Measurements from ENCODE around the gene CYB5R4.

DNA sequence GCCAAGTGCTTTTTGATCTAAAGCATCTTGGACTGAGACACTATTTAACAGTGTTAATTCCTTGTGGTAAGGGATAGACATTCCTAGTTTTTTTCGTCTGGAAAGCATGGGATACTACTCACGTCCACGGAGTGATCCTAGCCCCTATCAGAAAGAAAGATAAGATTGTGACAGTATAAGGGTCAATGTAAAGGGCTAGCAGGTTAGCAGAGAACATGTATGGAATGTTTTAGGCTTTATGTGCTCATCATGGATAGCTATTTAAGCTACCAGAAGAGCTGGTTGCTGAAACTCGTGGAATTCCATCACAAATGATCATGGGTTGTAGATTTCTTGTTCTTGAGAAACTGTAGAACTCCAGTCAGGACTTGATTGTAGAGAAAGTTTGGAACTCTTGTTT lies 32.1 kb downstream of the CYB5R4 start:
- TF ChIP-seq, protein P1, sequence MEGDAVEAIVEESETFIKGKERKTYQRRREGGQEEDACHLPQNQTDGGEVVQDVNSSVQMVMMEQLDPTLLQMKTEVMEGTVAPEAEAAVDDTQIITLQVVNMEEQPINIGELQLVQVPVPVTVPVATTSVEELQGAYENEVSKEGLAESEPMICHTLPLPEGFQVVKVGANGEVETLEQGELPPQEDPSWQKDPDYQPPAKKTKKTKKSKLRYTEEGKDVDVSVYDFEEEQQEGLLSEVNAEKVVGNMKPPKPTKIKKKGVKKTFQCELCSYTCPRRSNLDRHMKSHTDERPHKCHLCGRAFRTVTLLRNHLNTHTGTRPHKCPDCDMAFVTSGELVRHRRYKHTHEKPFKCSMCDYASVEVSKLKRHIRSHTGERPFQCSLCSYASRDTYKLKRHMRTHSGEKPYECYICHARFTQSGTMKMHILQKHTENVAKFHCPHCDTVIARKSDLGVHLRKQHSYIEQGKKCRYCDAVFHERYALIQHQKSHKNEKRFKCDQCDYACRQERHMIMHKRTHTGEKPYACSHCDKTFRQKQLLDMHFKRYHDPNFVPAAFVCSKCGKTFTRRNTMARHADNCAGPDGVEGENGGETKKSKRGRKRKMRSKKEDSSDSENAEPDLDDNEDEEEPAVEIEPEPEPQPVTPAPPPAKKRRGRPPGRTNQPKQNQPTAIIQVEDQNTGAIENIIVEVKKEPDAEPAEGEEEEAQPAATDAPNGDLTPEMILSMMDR (conservative IDR thresholded peaks at IDR 0.05 in 1 of 2, IDR thresholded peaks at IDR 0.05 in 1 of 2; ENCODE audit: extremely low read depth in 1 of 2, insufficient read depth in 1 of 2, low read depth in 1 of 2, low read length in 2 of 2) = no peak
- no peak for TF ChIP-seq EZH2 (IDR thresholded peaks at IDR 0.05; ENCODE audit: borderline replicate concordance, low read length)
